Fibroblast of lung (primary cell): ENCODE data around the gene ADAMTS16.

Source experiments
- EZH2 ChIP-seq: IDR thresholded peaks from 2 replicates; pipeline ENCODE4 v1.5.1; 2012; ENCODE audit warnings: low read length, control low read depth, mild to moderate bottlenecking; ENCODE audit errors: missing control alignments
- TF ChIP-seq, protein P1 (sequence below), 2 donors: IDR thresholded peaks in 1 of 2; conservative IDR thresholded peaks in 1 of 2; 1 replicate in 1 of 2; 2 replicates in 1 of 2; pipeline ENCODE4 v1.5.1; 2011 to 2012; ENCODE audit warnings: low read length in 2 of 2, control low read depth in 1 of 2, inconsistent platforms in 1 of 2, low read depth in 1 of 2, mild to moderate bottlenecking in 1 of 2

DNA sequence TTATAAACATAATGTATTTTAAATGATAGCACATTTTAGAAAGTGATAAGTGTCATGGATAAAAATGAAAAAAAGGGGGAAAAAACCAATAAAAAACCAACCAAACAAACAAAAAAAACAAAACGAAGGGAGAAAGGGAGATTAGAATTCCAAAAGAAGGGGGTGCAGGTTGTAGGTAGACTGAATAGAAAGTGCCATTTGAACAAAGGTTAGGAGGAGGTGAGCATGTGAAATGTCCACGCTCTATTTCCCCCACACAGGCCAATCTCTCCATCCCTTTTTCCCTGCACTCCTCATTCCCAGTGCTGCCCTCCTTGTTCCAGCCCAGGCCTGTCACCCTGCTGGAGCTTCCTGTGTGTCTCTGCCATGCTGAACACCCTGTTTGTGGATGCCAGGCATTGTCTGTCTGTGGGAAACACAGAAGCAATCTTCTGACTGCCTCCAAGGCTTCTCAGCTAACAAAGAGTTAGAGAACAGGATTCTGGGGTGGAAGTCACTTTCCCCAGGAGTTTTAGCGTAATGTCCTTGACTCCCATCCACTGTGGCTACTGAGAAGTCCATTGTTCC lies 138.8 kb downstream of the ADAMTS16 start:
- TF ChIP-seq, protein P1, sequence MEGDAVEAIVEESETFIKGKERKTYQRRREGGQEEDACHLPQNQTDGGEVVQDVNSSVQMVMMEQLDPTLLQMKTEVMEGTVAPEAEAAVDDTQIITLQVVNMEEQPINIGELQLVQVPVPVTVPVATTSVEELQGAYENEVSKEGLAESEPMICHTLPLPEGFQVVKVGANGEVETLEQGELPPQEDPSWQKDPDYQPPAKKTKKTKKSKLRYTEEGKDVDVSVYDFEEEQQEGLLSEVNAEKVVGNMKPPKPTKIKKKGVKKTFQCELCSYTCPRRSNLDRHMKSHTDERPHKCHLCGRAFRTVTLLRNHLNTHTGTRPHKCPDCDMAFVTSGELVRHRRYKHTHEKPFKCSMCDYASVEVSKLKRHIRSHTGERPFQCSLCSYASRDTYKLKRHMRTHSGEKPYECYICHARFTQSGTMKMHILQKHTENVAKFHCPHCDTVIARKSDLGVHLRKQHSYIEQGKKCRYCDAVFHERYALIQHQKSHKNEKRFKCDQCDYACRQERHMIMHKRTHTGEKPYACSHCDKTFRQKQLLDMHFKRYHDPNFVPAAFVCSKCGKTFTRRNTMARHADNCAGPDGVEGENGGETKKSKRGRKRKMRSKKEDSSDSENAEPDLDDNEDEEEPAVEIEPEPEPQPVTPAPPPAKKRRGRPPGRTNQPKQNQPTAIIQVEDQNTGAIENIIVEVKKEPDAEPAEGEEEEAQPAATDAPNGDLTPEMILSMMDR (conservative IDR thresholded peaks at IDR 0.05 in 1 of 2, IDR thresholded peaks at IDR 0.05 in 1 of 2; ENCODE audit: low read depth in 1 of 2, low read length in 2 of 2), result no peak
- TF ChIP-seq EZH2, result no peak
